H1 (cell line): ENCODE measurements around the gene PPP6C. TPM values are rescaled to one million over a fixed set of nuclear protein-coding genes. Genes with fewer than 3 reads are reported as not detected.

Experiments
- CTCF ChIA-PET: fragments of 300-600 bp; sonication (Branson Sonifier 250); formaldehyde crosslinking; loops from one replicate; lab custom pipeline; 2021; ENCODE audit not compliant: partially characterized antibody; lab: Charles Lee
- POLR2A ChIA-PET: fragments of 300-600 bp; sonication (Branson Sonifier 250); formaldehyde crosslinking; loops from one replicate; lab custom pipeline; 2021; ENCODE audit warnings: inconsistent platforms; ENCODE audit not compliant: partially characterized antibody; lab: Charles Lee
- DNase-seq, 2 experiments: peaks; one replicate each; pipeline versions ENCODE4 v3.0.0 to v3.0.0-alpha.2; 2010 to 2022; ENCODE audit warnings: low spot score in 2 of 2, low read depth in 1 of 2, mixed read lengths in 1 of 2
- FAIRE-seq: peaks from 2 replicates; lab custom pipeline; 2011; peaks lifted over from hg19 to GRCh38; lab: Jason Lieb, UNC
- H2AFZ ChIP-seq: 2 replicates; pipeline ENCODE4 v1.8.1; 2012; ENCODE audit warnings: low read length, inconsistent platforms
- H2AK5ac ChIP-seq: 2 replicates; pipeline ENCODE4 v1.6.1; 2013; ENCODE audit warnings: low read depth, low read length
- H2BK120ac ChIP-seq: replicated peaks from 2 replicates; pipeline ENCODE3; 2013; ENCODE audit warnings: low read depth, low read length, inconsistent platforms
- H2BK12ac ChIP-seq: 2 replicates; pipeline ENCODE4 v1.6.1; 2013; ENCODE audit warnings: low read depth, low read length
- H2BK15ac ChIP-seq: 2 replicates; pipeline ENCODE4 v1.6.1; 2013; ENCODE audit warnings: low read length
- H2BK20ac ChIP-seq: 2 replicates; pipeline ENCODE4 v1.6.1; 2013; ENCODE audit warnings: low read length
- H2BK5ac ChIP-seq: 2 replicates; pipeline ENCODE4 v1.6.1; 2013; ENCODE audit warnings: low read depth, low read length
- H3K14ac ChIP-seq: 2 replicates; pipeline ENCODE4 v1.6.1; 2013; ENCODE audit warnings: inconsistent platforms; ENCODE audit not compliant: insufficient read length
- H3K18ac ChIP-seq: 2 replicates; pipeline ENCODE4 v1.6.1; 2013; ENCODE audit warnings: low read length; ENCODE audit errors: extremely low read depth
- H3K23ac ChIP-seq: 2 replicates; pipeline ENCODE4 v1.6.1; 2013; ENCODE audit warnings: inconsistent platforms; ENCODE audit not compliant: insufficient read length
- H3K23me2 ChIP-seq: 2 replicates; pipeline ENCODE4 v1.6.1; 2013; ENCODE audit warnings: low read depth, low read length
- H3K27ac ChIP-seq: 2 replicates; pipeline ENCODE4 v1.6.1; 2011; ENCODE audit warnings: low read depth, low read length, inconsistent platforms
- H3K27me3 ChIP-seq, 4 experiments: replicated peaks in 1 of 4; 1 replicate in 1 of 4; 2 replicates in 3 of 4; pipeline versions ENCODE4 v1.6.1 to v1.8.1; 2011 to 2013; ENCODE audit warnings: low read length in 3 of 4, mild to moderate bottlenecking in 3 of 4, inconsistent platforms in 2 of 4, mixed read lengths in 2 of 4, moderate library complexity in 1 of 4; ENCODE audit not compliant: control insufficient read depth in 3 of 4, insufficient read depth in 3 of 4; ENCODE audit errors: extremely low read depth in 1 of 4
- H3K36me3 ChIP-seq, 4 experiments: 2 replicates each; pipeline versions ENCODE4 v1.6.1 to v1.8.1; 2011 to 2013; ENCODE audit warnings: mild to moderate bottlenecking in 4 of 4, low read length in 3 of 4, moderate library complexity in 2 of 4, control low read depth in 1 of 4, inconsistent platforms in 1 of 4; ENCODE audit not compliant: insufficient read depth in 4 of 4, control insufficient read depth in 2 of 4
- H3K4ac ChIP-seq: replicated peaks from 2 replicates; pipeline ENCODE3; 2013; ENCODE audit warnings: low read length, low read depth, mixed read lengths, inconsistent platforms; ENCODE audit not compliant: insufficient read length
- H3K4me1 ChIP-seq, 4 experiments: replicated peaks in 1 of 4; 1 replicate in 1 of 4; 2 replicates in 3 of 4; pipeline versions ENCODE4 v1.6.1 to v1.8.1; 2011 to 2013; ENCODE audit warnings: low read length in 3 of 4, inconsistent platforms in 2 of 4, mixed read lengths in 1 of 4; ENCODE audit not compliant: insufficient read depth in 4 of 4, control insufficient read depth in 3 of 4
- H3K4me2 ChIP-seq, 2 experiments: 2 replicates each; pipeline versions ENCODE4 v1.6.1 to v1.8.1; 2011 to 2013; ENCODE audit warnings: low read depth in 2 of 2, low read length in 2 of 2, control low read depth in 1 of 2, inconsistent platforms in 1 of 2, mild to moderate bottlenecking in 1 of 2; ENCODE audit not compliant: insufficient read depth in 1 of 2
- H3K4me3 ChIP-seq, 4 experiments: fragments of 200-600, 300-600 bp in 1 of 4; sonication (generic), shearing (Covaris generic), sonication (Bioruptor Twin) in 1 of 4; 2 replicates each; pipeline versions ENCODE4 v1.5.1 to v1.8.1; 2011 to 2016; ENCODE audit warnings: low read length in 4 of 4, low read depth in 3 of 4, control low read depth in 2 of 4, inconsistent platforms in 2 of 4, mild to moderate bottlenecking in 2 of 4, mixed read lengths in 1 of 4, moderate library complexity in 1 of 4; ENCODE audit not compliant: insufficient read depth in 2 of 4; ENCODE audit errors: extremely low read depth in 1 of 4
- H3K56ac ChIP-seq: replicated peaks from 2 replicates; pipeline ENCODE3; 2013; ENCODE audit warnings: low read depth, mild to moderate bottlenecking, mixed read lengths, low read length, inconsistent platforms; ENCODE audit not compliant: insufficient read length
- H3K79me1 ChIP-seq: 2 replicates; pipeline ENCODE4 v1.6.1; 2013; ENCODE audit warnings: low read depth, low read length, control low read depth
- H3K79me2 ChIP-seq, 2 experiments: 2 replicates each; pipeline versions ENCODE4 v1.6.1 to v1.8.1; 2012 to 2013; ENCODE audit warnings: low read length in 2 of 2, mild to moderate bottlenecking in 2 of 2, inconsistent platforms in 1 of 2; ENCODE audit not compliant: insufficient read depth in 2 of 2, control insufficient read depth in 1 of 2
- H3K9ac ChIP-seq, 4 experiments: replicated peaks in 1 of 4; 1 replicate in 1 of 4; 2 replicates in 3 of 4; pipeline versions ENCODE4 v1.6.1 to v1.8.1; 2011 to 2013; ENCODE audit warnings: low read depth in 3 of 4, low read length in 3 of 4, control low read depth in 2 of 4, mild to moderate bottlenecking in 2 of 4, moderate library complexity in 2 of 4, inconsistent platforms in 1 of 4; ENCODE audit errors: extremely low read depth in 1 of 4
- H3K9me3 ChIP-seq, 2 experiments: 2 replicates each; pipeline versions ENCODE4 v1.6.1 to v1.8.1; 2012 to 2013; ENCODE audit warnings: mild to moderate bottlenecking in 2 of 2, moderate library complexity in 2 of 2, control low read depth in 1 of 2, inconsistent platforms in 1 of 2, low read depth in 1 of 2, low read length in 1 of 2, mixed read lengths in 1 of 2; ENCODE audit not compliant: insufficient read depth in 2 of 2
- H4K20me1 ChIP-seq, 2 experiments: replicated peaks in 1 of 2; 2 replicates each; pipeline versions ENCODE3 to v1.8.1; 2011 to 2013; ENCODE audit warnings: inconsistent platforms in 2 of 2, low read length in 2 of 2, mild to moderate bottlenecking in 1 of 2; ENCODE audit not compliant: insufficient read depth in 2 of 2, control insufficient read depth in 1 of 2
- H4K5ac ChIP-seq: 2 replicates; pipeline ENCODE4 v1.6.1; 2013; ENCODE audit warnings: low read length, low read depth, mixed read lengths, inconsistent platforms; ENCODE audit not compliant: insufficient read length
- H4K8ac ChIP-seq: 2 replicates; pipeline ENCODE4 v1.8.0; 2013; ENCODE audit warnings: mild to moderate bottlenecking, moderate library complexity, low read length, inconsistent platforms; ENCODE audit not compliant: insufficient read depth; ENCODE audit errors: extremely low read depth
- H4K91ac ChIP-seq: replicated peaks from 2 replicates; pipeline ENCODE3; 2013; ENCODE audit warnings: low read length, mixed read lengths, inconsistent platforms; ENCODE audit not compliant: insufficient read length
- ASH2L ChIP-seq: fragments of 200-600, 300-600 bp; sonication (generic); IDR thresholded peaks from one replicate; pipeline ENCODE4 v1.7.1; 2017; ENCODE audit warnings: low read length
- ATF3 ChIP-seq: IDR thresholded peaks from 2 replicates; pipeline ENCODE4 v1.6.1; 2011; ENCODE audit warnings: low read depth, mild to moderate bottlenecking, low read length; ENCODE audit not compliant: insufficient read depth
- E2F6 ChIP-seq: IDR thresholded peaks from 2 replicates; pipeline ENCODE4 v1.6.1; 2012; ENCODE audit warnings: inconsistent platforms
- FOSL1 ChIP-seq: IDR thresholded peaks from 2 replicates; pipeline ENCODE4 v1.6.1; 2011; ENCODE audit warnings: mild to moderate bottlenecking, low read depth, low read length, moderate library complexity; ENCODE audit not compliant: insufficient read depth
- GTF2F1 ChIP-seq: IDR thresholded peaks from 2 replicates; pipeline ENCODE4 v1.6.1; 2012; ENCODE audit warnings: low read depth, low read length, improper control_type of control experiment, borderline replicate concordance
- MAFK ChIP-seq: IDR thresholded peaks from 2 replicates; pipeline ENCODE4 v1.6.1; 2012; ENCODE audit warnings: low read depth, mild to moderate bottlenecking, improper control_type of control experiment, low read length
- PHF8 ChIP-seq: fragments of 200-600 bp; sonication (generic); conservative IDR thresholded peaks from 2 replicates; pipeline ENCODE4 v1.7.1; 2012; ENCODE audit warnings: low read depth, mild to moderate bottlenecking, inconsistent platforms, low read length, moderate library complexity
- RNF2 ChIP-seq: fragments of 200-900, 300-1000 bp; sonication (generic); IDR thresholded peaks from 2 replicates; pipeline ENCODE4 v1.7.1; 2016; ENCODE audit warnings: borderline replicate concordance, low read depth, mild to moderate bottlenecking, antibody characterized with exemption, low read length; ENCODE audit not compliant: poor library complexity, severe bottlenecking; ENCODE audit errors: missing control alignments
- SAP30 ChIP-seq: fragments of 300-600 bp; sonication (generic); IDR thresholded peaks from 2 replicates; pipeline ENCODE4 v1.7.1; 2012; ENCODE audit warnings: low read length, moderate library complexity, mild to moderate bottlenecking, inconsistent platforms; ENCODE audit not compliant: insufficient read depth, insufficient replicate concordance
- SIRT6 ChIP-seq: IDR thresholded peaks from one replicate; pipeline ENCODE4 v1.7.1; 2012; ENCODE audit warnings: low read length, inconsistent platforms
- SP1 ChIP-seq: IDR thresholded peaks from 2 replicates; pipeline ENCODE4 v1.6.1; 2011; ENCODE audit warnings: low read depth, low read length
- TCF12 ChIP-seq: IDR thresholded peaks from 2 replicates; pipeline ENCODE4 v1.6.1; 2011; ENCODE audit warnings: low read depth, mild to moderate bottlenecking, low read length
- WGBS, 2 experiments: shearing (Covaris generic) in 1 of 2; methylation state at CpG; one replicate each; pipeline versions ENCODE4 v1.1.6 to v1.1.7; 2013 to 2015; ENCODE audit warnings: low lambda C conversion rate in 2 of 2, mixed read lengths in 2 of 2, inconsistent platforms in 1 of 2, low coverage in 1 of 2, missing lambda C conversion rate in 1 of 2; ENCODE audit not compliant: insufficient replicate concordance in 2 of 2, insufficient coverage in 1 of 2, insufficient read length in 1 of 2; ENCODE audit errors: extremely low coverage in 1 of 2, missing lambda C conversion rate in 1 of 2; 5-methylcytosine and 5-hydroxymethylcytosine counted together
- polyA plus RNA-seq, 7 experiments: library from polyadenylated mRNA; depleted of rRNA in 3 of 7; stranded (reverse) in 5 of 7; unstranded in 2 of 7; fragments of >200 nt in 5 of 7; fragments of 200-250 nt in 2 of 7; gene quantifications; 1 replicate in 5 of 7; 2 replicates in 1 of 7; 4 replicates in 1 of 7; pipeline versions ENCODE4 v1.2.1 to v1.2.3, GENCODE V29; 2011 to 2013; ENCODE audit warnings: missing spikeins in 2 of 7, mixed read lengths in 2 of 7
- total RNA-seq: library from RNA; stranded (reverse); fragmentation: NEBNext Ultra II Directional; extraction: Animal tissue kit (Norgen Biotek cat#: 25700); gene quantifications from 2 replicates; pipeline ENCODE4 v1.2.1, GENCODE V29; 2021

Gene PPP6C
- total and polyA plus RNA-seq, 2 of the 8 experiments (the other 6 are each of a cell fraction or from before 2014, with no cell fraction given): 22.8 to 52.3 TPM

- Histone ChIP-seq H3K23me2 (no peaks in the 10 kb centered on the region), H3K79me1 (peaks cover 2% of the 10 kb centered on the region; the same call in 1 of the 2 replicates), H4K91ac (no peak overlapping the region), H3K4me3 (no peak overlapping the region), H4K5ac (no peak overlapping the region), H3K27me3 (no peaks in the 10 kb centered on the region), H4K20me1 (peaks cover 11 to 12% of the 10 kb centered on the region in 2 experiments), H2BK12ac (no peak overlapping the region), H3K9me3 (no peaks in the 10 kb centered on the region), H2BK20ac (no peak overlapping the region), H3K14ac (no peak overlapping the region), H2AFZ (no peak overlapping the region), H3K79me2 (peaks cover 18 to 99% of the 10 kb centered on the region in 2 experiments), H3K4ac (no peak overlapping the region), H2BK120ac (no peak overlapping the region), H3K23ac (no peak overlapping the region), H3K18ac (no peak overlapping the region), H3K36me3 (no peaks in the 10 kb centered on the region), H4K8ac (no peak overlapping the region), H2BK15ac (no peak overlapping the region), H3K4me2 (no peak overlapping the region), H2AK5ac (no peak overlapping the region), H3K27ac (no peak overlapping the region), H3K9ac (no peak overlapping the region), H3K56ac (no peak overlapping the region), H3K4me1 (0 out of 7 replicates have a peak, but pooled peaks cover 0 to 2% (median 0%) of the 10 kb centered on the region in 4 experiments), H2BK5ac (no peak overlapping the region)
- FAIRE-seq (no peak), DNase-seq (no peak)
- WGBS, 2 experiments: 97% methylated on average over 2 of the region's 2 CpGs; no CpG with 5 or more reads in 1 of the 2 experiments
- CTCF ChIA-PET: no interaction called here
- POLR2A ChIA-PET: no interaction called here
- TF ChIP-seq SIRT6 (no peak), SAP30 (no peak), RNF2 (no peak), FOSL1 (no peak), SP1 (no peak), TCF12 (no peak), PHF8 (no peak), MAFK (no peak), GTF2F1 (no peak), ASH2L (no peak), ATF3 (no peak), E2F6 (no peak)
Measured at GRCh38 chr9:125183561-125183960, 6.0 kb downstream of the PPP6C start.
